ENCODE data around the gene ZSCAN22. TPM values are rescaled to one million over a fixed set of nuclear protein-coding genes. Genes with fewer than 3 reads are reported as not detected.
A peak's percentile ranks its signal among the peaks of the same experiment; 100 is the strongest.

Gene ZSCAN22
- polyA plus RNA-seq, 1 donor from 2014 or later, result 1.6 TPM

GRCh38 chr19:58380037-58380661, 53.4 kb downstream of the ZSCAN22 start:
- H3K27ac ChIP-seq (ENCODE audit: low read length), result peak overlapping the region; percentile 93
- H3K36me3 ChIP-seq (ENCODE audit: insufficient read depth, low read length), result no peaks in the 10 kb centered on the region
- no peaks in the 10 kb centered on the region for H3K27me3 ChIP-seq (ENCODE audit: insufficient read depth, low read depth, low read length)
- no peaks in the 10 kb centered on the region for H3F3A ChIP-seq (ENCODE audit: insufficient read depth, low read length, poor library complexity, severe bottlenecking)
- no peaks in the 10 kb centered on the region for H3K9me3 ChIP-seq (ENCODE audit: low read length)
- H3K4me2 ChIP-seq (ENCODE audit: low read length), result peak overlapping the region; percentile 95
- TF ChIP-seq RAD21 (conservative IDR thresholded peaks at IDR 0.05) (peak; percentile 35), MXI1 (conservative IDR thresholded peaks at IDR 0.05; ENCODE audit: poor library complexity, severe bottlenecking) (no peak)
- peak overlapping the region; percentile 85 for H2AFZ ChIP-seq (ENCODE audit: low read depth, low read length)
- no peaks in the 10 kb centered on the region for H3K79me2 ChIP-seq (replicated peaks; ENCODE audit: insufficient read depth, low read length)
- H3K9me2 ChIP-seq (ENCODE audit: insufficient read depth, low read length), result no peaks in the 10 kb centered on the region
- no peaks in the 10 kb centered on the region for H4K20me1 ChIP-seq (ENCODE audit: insufficient read depth)
- H3K4me3 ChIP-seq (ENCODE audit: low read length), result peak overlapping the region; percentile 78
- peak overlapping the region; percentile 89 for H3K9ac ChIP-seq (ENCODE audit: low read length)

- Histone ChIP-seq H2AFZ (ENCODE audit: low read depth, low read length) (peak within 1 kb of the TSS; percentile 85), H3K27me3 (ENCODE audit: insufficient read depth, low read depth, low read length) (no peaks in the 10 kb centered on the region), H3K9me3 (ENCODE audit: low read length) (no peaks in the 10 kb centered on the region), H3K4me3 (ENCODE audit: low read length) (peak within 1 kb of the TSS; percentile 78), H3F3A (ENCODE audit: insufficient read depth, low read length, poor library complexity, severe bottlenecking) (peaks cover under 1% of the 10 kb centered on the region), H3K9ac (ENCODE audit: low read length) (peak within 1 kb of the TSS; percentile 89), H3K27ac (ENCODE audit: low read length) (peak within 1 kb of the TSS; percentile 93), H3K79me2 (replicated peaks; ENCODE audit: insufficient read depth, low read length) (no peaks in the 10 kb centered on the region), H3K9me2 (ENCODE audit: insufficient read depth, low read length) (no peaks in the 10 kb centered on the region), H4K20me1 (ENCODE audit: insufficient read depth) (no peaks in the 10 kb centered on the region), H3K36me3 (ENCODE audit: insufficient read depth, low read length) (no peaks in the 10 kb centered on the region), H3K4me2 (ENCODE audit: low read length) (peak within 1 kb of the TSS; percentile 95)
- peak; percentile 62 for TF ChIP-seq REST (IDR thresholded peaks at IDR 0.05; ENCODE audit: borderline replicate concordance)
- no peak for TF ChIP-seq TAF1 (IDR thresholded peaks at IDR 0.05; ENCODE audit: low read depth)
- TF ChIP-seq CTCF (IDR thresholded peaks at IDR 0.05; ENCODE audit: poor library complexity, severe bottlenecking), result peak; percentile 30
- peak; percentile 95 for TF ChIP-seq MXI1 (conservative IDR thresholded peaks at IDR 0.05; ENCODE audit: poor library complexity, severe bottlenecking)
- TF ChIP-seq RAD21 (conservative IDR thresholded peaks at IDR 0.05), result peak; percentile 34
- TF ChIP-seq POLR2AphosphoS5 (IDR thresholded peaks at IDR 0.05), result peak; percentile 88
- no peak for TF ChIP-seq EZH2 (IDR thresholded peaks at IDR 0.05; ENCODE audit: borderline replicate concordance, insufficient read depth, low read length, poor library complexity, severe bottlenecking)
- peak; percentile 58 for TF ChIP-seq SMC3 (conservative IDR thresholded peaks at IDR 0.05; ENCODE audit: poor library complexity)
- TF ChIP-seq EP300 (conservative IDR thresholded peaks at IDR 0.05; ENCODE audit: poor library complexity, severe bottlenecking), result peak; percentile 73
Measured at GRCh38 chr19:58380662-58381459, 54.1 kb downstream of the ZSCAN22 start, which contains the start of gene ZNF837. Gene ZNF837, minus strand, starts transcription at chr19:58381030. Its CDS starts 11,698 bp downstream, at chr19:58369332.

All from neural cell (in vitro differentiated cells).